Tibial artery (tissue), 4 donors: ENCODE measurements around the gene ING3.
"Not testable (repeated sequence)": the region's sequence is repeated elsewhere in the genome, so short reads cannot be mapped to it uniquely, and the experiment has no call there.

Experiments
- DNase-seq, 2 donors: peaks; one replicate each; pipeline ENCODE4 v3.0.0-alpha.2; 2019
- H3K27ac ChIP-seq, 2 donors: fragments of 200-600 bp; sonication (generic) in 1 of 2; 1 replicate in 1 of 2; 2 replicates in 1 of 2; pipeline ENCODE4 v1.5.1; 2018 to 2019; ENCODE audit warnings: mild to moderate bottlenecking in 1 of 2
- H3K27me3 ChIP-seq, 2 donors: fragments of 200-600 bp; sonication (generic) in 1 of 2; one replicate each; pipeline versions ENCODE4 v1.5.1 to v1.6.0; 2016 to 2019
- H3K36me3 ChIP-seq, 3 donors: fragments of 200-600 bp; sonication (generic) in 2 of 3; one replicate each; pipeline ENCODE4 v1.5.1; 2016 to 2019; ENCODE audit warnings: mild to moderate bottlenecking in 2 of 3
- H3K4me1 ChIP-seq, 4 donors: fragments of 200-600 bp; sonication (generic) in 2 of 4; 1 replicate in 3 of 4; 2 replicates in 1 of 4; pipeline ENCODE4 v1.5.1; 2016 to 2019
- H3K4me3 ChIP-seq, 2 donors: fragments of 200-600 bp; sonication (generic) in 1 of 2; 1 replicate in 1 of 2; 2 replicates in 1 of 2; pipeline ENCODE4 v1.5.1; 2018 to 2019; ENCODE audit warnings: mild to moderate bottlenecking in 2 of 2
- H3K9me3 ChIP-seq, 3 donors: fragments of 200-600 bp; sonication (generic) in 1 of 3; one replicate each; pipeline ENCODE4 v1.5.1; 2016 to 2019
- intact Hi-C: fragments of 100-400 bp; cut with DNase I; formaldehyde crosslinking; loops from one replicate; pipeline ENCODE4 v1.15.0; 2023; ENCODE audit warnings: low total_unique reads
- TF ChIP-seq, protein P1 (sequence below), 2 experiments: fragments of 200-600 bp in 1 of 2; fragments of 450-650 bp in 1 of 2; IDR thresholded peaks; one replicate each; pipeline ENCODE4 v1.5.1; 2017 to 2019; ENCODE audit warnings: antibody characterized with exemption in 2 of 2, mild to moderate bottlenecking in 1 of 2, moderate library complexity in 1 of 2

The ING3 gene

GRCh38 chr7:121001234-121001906, 50.8 kb downstream of the ING3 start:
- Histone ChIP-seq H3K9me3 (no peaks in the 10 kb centered on the region), H3K36me3 (no peaks in the 10 kb centered on the region), H3K27ac (peak overlapping the region; percentile 85 to 89), H3K4me3 (no peak overlapping the region), H3K4me1 (peaks cover 2 to 90% (median 37%) of the 10 kb centered on the region in 4 donors), H3K27me3 (no peaks in the 10 kb centered on the region)
- no peak for DNase-seq
- intact Hi-C loops, result no loop called here
- TF ChIP-seq, protein P1, sequence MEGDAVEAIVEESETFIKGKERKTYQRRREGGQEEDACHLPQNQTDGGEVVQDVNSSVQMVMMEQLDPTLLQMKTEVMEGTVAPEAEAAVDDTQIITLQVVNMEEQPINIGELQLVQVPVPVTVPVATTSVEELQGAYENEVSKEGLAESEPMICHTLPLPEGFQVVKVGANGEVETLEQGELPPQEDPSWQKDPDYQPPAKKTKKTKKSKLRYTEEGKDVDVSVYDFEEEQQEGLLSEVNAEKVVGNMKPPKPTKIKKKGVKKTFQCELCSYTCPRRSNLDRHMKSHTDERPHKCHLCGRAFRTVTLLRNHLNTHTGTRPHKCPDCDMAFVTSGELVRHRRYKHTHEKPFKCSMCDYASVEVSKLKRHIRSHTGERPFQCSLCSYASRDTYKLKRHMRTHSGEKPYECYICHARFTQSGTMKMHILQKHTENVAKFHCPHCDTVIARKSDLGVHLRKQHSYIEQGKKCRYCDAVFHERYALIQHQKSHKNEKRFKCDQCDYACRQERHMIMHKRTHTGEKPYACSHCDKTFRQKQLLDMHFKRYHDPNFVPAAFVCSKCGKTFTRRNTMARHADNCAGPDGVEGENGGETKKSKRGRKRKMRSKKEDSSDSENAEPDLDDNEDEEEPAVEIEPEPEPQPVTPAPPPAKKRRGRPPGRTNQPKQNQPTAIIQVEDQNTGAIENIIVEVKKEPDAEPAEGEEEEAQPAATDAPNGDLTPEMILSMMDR (IDR thresholded peaks at IDR 0.05), result no peak

DNA sequence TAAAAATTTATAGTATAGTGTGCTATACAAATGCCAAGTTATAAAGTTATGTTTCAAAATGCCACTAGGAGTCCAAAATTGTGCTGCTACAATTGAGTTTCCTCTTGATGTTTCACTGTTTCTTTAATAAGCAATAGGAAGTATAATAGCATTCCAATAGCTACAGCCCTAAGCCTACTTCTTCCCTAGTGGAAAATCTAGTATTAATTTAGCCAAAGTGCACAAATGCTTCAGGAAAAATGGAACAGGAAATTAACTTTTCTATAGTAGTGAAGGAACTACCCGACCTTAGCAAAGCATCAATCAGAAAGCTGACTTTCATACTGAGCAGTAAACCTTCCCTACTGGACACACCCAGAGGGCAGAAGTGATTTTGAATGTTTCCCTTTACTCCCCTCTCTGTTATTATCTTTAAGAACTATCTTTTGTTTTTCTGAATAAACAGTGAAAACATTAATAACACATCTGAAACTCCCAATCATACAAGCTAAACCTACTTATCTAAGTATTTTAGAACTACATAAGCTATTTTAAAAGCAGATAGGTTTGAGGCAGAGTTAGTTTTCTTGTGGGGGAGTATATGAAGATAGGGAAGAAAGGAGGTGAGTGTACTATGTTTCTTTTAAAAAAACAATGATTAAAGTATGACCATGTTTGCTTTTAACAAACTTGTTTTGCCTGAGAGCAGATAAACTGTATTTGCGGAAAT, 51.6 kb downstream of the ING3 start:
- H3K27ac ChIP-seq, result peak overlapping the region; percentile 85 to 89
- no peak overlapping the region for H3K4me3 ChIP-seq
- intact Hi-C loops, result no loop called here
- H3K4me1 ChIP-seq, result peaks cover 3 to 90% (median 34%) of the 10 kb centered on the region in 4 donors
- H3K36me3 ChIP-seq, result no peaks in the 10 kb centered on the region
- H3K27me3 ChIP-seq, result no peaks in the 10 kb centered on the region
- TF ChIP-seq, protein P1 (IDR thresholded peaks at IDR 0.05), result no peak
- no peaks in the 10 kb centered on the region for H3K9me3 ChIP-seq
- no peak for DNase-seq

- Histone ChIP-seq H3K27ac (peak overlapping the region; percentile 85 to 89), H3K9me3 (no peaks in the 10 kb centered on the region), H3K36me3 (no peaks in the 10 kb centered on the region), H3K27me3 (no peaks in the 10 kb centered on the region), H3K4me1 (peaks cover 3 to 90% (median 32%) of the 10 kb centered on the region in 4 donors), H3K4me3 (no peak overlapping the region)
- no peak for DNase-seq
- intact Hi-C loops, result no loop called here
- TF ChIP-seq, protein P1 (IDR thresholded peaks at IDR 0.05), result no peak
Observed at GRCh38 chr7:121002757-121003200, 52.2 kb downstream of the ING3 start.

DNA sequence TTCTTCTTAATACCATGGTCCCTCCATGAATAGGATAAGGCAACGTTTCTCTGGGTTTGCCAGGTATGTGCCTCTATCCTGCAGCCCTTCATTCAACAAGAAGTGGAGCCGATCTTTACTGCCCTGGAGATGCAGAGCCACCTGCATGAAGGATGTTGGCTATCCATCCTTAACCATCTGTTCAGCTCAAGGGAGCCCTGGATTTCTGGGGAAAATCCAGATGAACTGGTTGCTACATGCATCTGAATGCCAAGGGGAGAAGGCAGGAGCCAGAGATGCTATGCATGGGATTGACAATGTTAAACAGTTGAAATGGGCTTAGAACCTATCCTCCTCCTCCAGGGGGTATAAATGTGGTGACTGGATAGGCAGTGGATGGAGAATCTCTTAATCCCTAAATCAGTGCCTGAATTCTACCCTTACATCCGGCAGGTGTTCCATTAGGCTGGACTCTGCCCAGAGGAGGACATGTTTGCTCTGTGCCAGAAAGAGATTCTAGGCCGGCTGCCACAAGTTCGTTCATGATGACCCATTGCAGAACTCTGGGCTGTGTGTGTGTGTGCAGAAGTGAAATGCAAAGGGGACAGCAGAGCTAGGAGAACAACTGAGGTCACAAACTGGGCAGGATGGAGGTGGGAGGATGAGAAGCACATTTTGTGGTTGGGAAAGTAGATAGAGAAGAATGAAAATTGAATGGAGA, 53.6 kb downstream of the ING3 start:
- Histone ChIP-seq H3K27me3 (no peaks in the 10 kb centered on the region), H3K9me3 (no peaks in the 10 kb centered on the region), H3K36me3 (no peaks in the 10 kb centered on the region), H3K4me3 (no peak overlapping the region), H3K27ac (peak overlapping the region; percentile 85 to 89), H3K4me1 (peaks cover 3 to 88% (median 35%) of the 10 kb centered on the region in 4 donors)
- TF ChIP-seq, protein P1 (IDR thresholded peaks at IDR 0.05), result no peak
- no peak for DNase-seq
- intact Hi-C loops, result no loop called here

DNA sequence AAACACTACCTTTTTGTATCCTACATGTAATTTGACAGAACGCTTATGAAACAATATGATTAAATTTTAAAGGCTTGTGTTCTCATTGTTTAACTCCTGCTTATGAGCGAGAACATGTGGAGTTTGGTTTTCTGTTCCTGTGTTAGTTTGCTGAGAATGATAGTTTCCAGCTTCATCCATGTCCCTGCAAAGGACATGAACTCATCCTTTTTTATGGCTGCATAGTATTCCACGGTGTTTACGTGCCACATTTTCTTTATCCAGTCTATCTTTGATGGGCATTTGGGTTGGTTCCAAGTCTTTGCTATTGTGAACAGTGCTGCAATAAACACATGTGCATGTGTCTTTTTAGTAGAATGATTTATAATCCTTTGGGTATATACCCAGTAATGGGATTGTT, 54.5 kb downstream of the ING3 start:
- H3K27me3 ChIP-seq, H3K36me3 ChIP-seq, intact Hi-C loops, H3K4me3 ChIP-seq, DNase-seq, H3K9me3 ChIP-seq: not testable (repeated sequence)
- Histone ChIP-seq H3K4me1 (peaks cover 3 to 87% (median 35%) of the 10 kb centered on the region in 4 donors), H3K27ac (peak overlapping the region in 1 of 2 donors; percentile 61)
